Loucy (cell line): ENCODE data around the gene FBLN7.

ENCODE experiments used
- H2AFZ ChIP-seq: fragments of 200-600 bp; sonication (generic); 2 replicates; pipeline ENCODE4 v1.6.0; 2016; ENCODE audit warnings: antibody characterized with exemption, mild to moderate bottlenecking, low read length, moderate library complexity
- H3F3A ChIP-seq: fragments of 200-600 bp; 2 replicates; pipeline ENCODE4 v1.6.0; 2016; ENCODE audit warnings: antibody characterized with exemption, low read depth, mild to moderate bottlenecking
- H3K27me3 ChIP-seq: fragments of 200-600 bp; sonication (generic); 2 replicates; pipeline ENCODE4 v1.6.1; 2014; ENCODE audit warnings: low read length, mild to moderate bottlenecking; ENCODE audit not compliant: insufficient read depth, poor library complexity, severe bottlenecking
- H3K36me3 ChIP-seq: fragments of 200-600 bp; sonication (generic); 2 replicates; pipeline ENCODE4 v1.6.1; 2016; ENCODE audit warnings: low read length; ENCODE audit not compliant: insufficient read depth
- H3K4me1 ChIP-seq: fragments of 200-600 bp; sonication (generic); 2 replicates; pipeline ENCODE4 v1.5.1; 2014; ENCODE audit warnings: low read length, mild to moderate bottlenecking; ENCODE audit not compliant: insufficient read depth, poor library complexity, severe bottlenecking
- H3K4me2 ChIP-seq: fragments of 200-600 bp; sonication (generic); 2 replicates; pipeline ENCODE4 v1.6.0; 2014; ENCODE audit warnings: antibody characterized with exemption, low read length, low read depth, mild to moderate bottlenecking; ENCODE audit not compliant: poor library complexity, severe bottlenecking
- H3K4me3 ChIP-seq: fragments of 200-600 bp; sonication (generic); 2 replicates; pipeline ENCODE4 v1.5.1; 2014; ENCODE audit warnings: low read length, mild to moderate bottlenecking, mixed read lengths; ENCODE audit not compliant: poor library complexity, severe bottlenecking
- H3K79me2 ChIP-seq: fragments of 200-600 bp; sonication (generic); 2 replicates; pipeline ENCODE4 v1.6.1; 2014; ENCODE audit warnings: low read length; ENCODE audit not compliant: insufficient read depth
- H3K9ac ChIP-seq: fragments of 200-600 bp; sonication (generic); 2 replicates; pipeline ENCODE4 v1.6.0; 2014; ENCODE audit warnings: mild to moderate bottlenecking, low read depth, low read length, moderate library complexity; ENCODE audit not compliant: poor library complexity, severe bottlenecking
- H3K9me2 ChIP-seq: fragments of 200-600 bp; sonication (generic); replicated peaks from 2 replicates; pipeline ENCODE4 v1.6.1; 2016; ENCODE audit warnings: low read depth, low read length, mixed read lengths
- H3K9me3 ChIP-seq: fragments of 200-600 bp; sonication (generic); 2 replicates; pipeline ENCODE4 v1.6.1; 2014; ENCODE audit warnings: mild to moderate bottlenecking, antibody characterized with exemption, low read length, low read depth; ENCODE audit not compliant: insufficient read depth
- H4K20me1 ChIP-seq: fragments of 200-600 bp; sonication (generic); 2 replicates; pipeline ENCODE4 v1.6.0; 2014; ENCODE audit warnings: antibody characterized with exemption, low read length, mild to moderate bottlenecking; ENCODE audit not compliant: insufficient read depth, poor library complexity, severe bottlenecking
- CTCF ChIP-seq: fragments of 200-600 bp; sonication (generic); conservative IDR thresholded peaks from 2 replicates; pipeline ENCODE4 v1.5.1; 2014; ENCODE audit warnings: mild to moderate bottlenecking, antibody characterized with exemption, low read length
- EZH2phosphoT487 ChIP-seq: fragments of 200-600 bp; IDR thresholded peaks from 2 replicates; pipeline ENCODE4 v1.6.1; 2018; ENCODE audit warnings: antibody characterized with exemption, mild to moderate bottlenecking, moderate library complexity, borderline replicate concordance

Gene FBLN7

GRCh38 chr2:112160283-112161250, 22.4 kb downstream of the FBLN7 start:
- H3K4me2 ChIP-seq = no peak overlapping the region
- H4K20me1 ChIP-seq = no peaks in the 10 kb centered on the region
- H3K27me3 ChIP-seq = no peaks in the 10 kb centered on the region
- no peak overlapping the region for H3K4me3 ChIP-seq
- H3F3A ChIP-seq = no peaks in the 10 kb centered on the region
- no peak overlapping the region for H2AFZ ChIP-seq
- no peak overlapping the region for H3K9ac ChIP-seq
- H3K79me2 ChIP-seq = no peaks in the 10 kb centered on the region
- peaks cover 9% of the 10 kb centered on the region for H3K4me1 ChIP-seq
- no peak for TF ChIP-seq EZH2phosphoT487
- no peak for TF ChIP-seq CTCF
- H3K9me2 ChIP-seq = no peaks in the 10 kb centered on the region
- no peaks in the 10 kb centered on the region for H3K9me3 ChIP-seq
- H3K36me3 ChIP-seq = no peaks in the 10 kb centered on the region

DNA sequence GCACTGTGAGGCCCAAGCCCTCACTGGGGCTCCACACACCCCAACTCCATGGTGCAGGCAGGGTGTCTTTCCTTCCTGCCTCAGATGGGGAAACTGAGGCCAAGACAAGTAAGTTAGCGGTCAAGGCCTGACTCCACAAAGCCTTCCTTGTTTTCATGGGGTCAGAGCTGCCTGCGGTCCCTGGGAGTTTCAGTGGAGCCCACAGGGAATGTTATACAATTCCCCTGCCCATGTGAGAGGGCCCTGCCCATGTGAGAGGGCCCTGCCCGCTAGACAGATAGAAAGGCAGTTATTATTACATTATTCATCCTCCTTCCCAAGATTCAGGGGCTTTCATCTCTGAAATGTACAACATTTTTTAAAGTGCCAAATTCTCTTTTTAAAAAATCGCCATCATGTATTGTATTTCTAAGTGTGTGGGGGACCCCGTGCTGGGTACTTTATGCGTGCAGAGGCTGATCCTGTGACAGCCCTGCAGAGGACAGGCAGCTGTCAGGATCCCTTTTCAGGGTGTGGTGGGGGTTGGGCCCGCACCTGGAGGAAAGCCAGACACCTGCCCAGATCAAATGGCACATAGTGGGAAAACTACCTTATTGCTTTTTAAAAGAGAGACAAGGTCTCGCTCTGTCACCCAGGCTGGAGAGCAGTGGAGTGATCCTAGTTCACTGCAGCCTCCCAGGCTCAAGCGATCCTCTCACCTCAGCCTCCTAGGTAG, 23.4 kb downstream of the FBLN7 start:
- no peak overlapping the region for H3K9ac ChIP-seq
- no peaks in the 10 kb centered on the region for H3K4me1 ChIP-seq
- H4K20me1 ChIP-seq = no peaks in the 10 kb centered on the region
- no peaks in the 10 kb centered on the region for H3F3A ChIP-seq
- TF ChIP-seq CTCF = no peak
- no peak for TF ChIP-seq EZH2phosphoT487
- no peaks in the 10 kb centered on the region for H3K79me2 ChIP-seq
- H3K9me3 ChIP-seq = no peaks in the 10 kb centered on the region
- no peaks in the 10 kb centered on the region for H3K27me3 ChIP-seq
- H2AFZ ChIP-seq = no peak overlapping the region
- H3K4me2 ChIP-seq = no peak overlapping the region
- H3K4me3 ChIP-seq = no peak overlapping the region
- H3K9me2 ChIP-seq = no peaks in the 10 kb centered on the region
- no peaks in the 10 kb centered on the region for H3K36me3 ChIP-seq

GRCh38 chr2:112162341-112162740, 24.2 kb downstream of the FBLN7 start:
- H3F3A ChIP-seq = no peaks in the 10 kb centered on the region
- H3K36me3 ChIP-seq = no peaks in the 10 kb centered on the region
- no peak overlapping the region for H3K4me2 ChIP-seq
- no peaks in the 10 kb centered on the region for H3K79me2 ChIP-seq
- TF ChIP-seq CTCF = no peak
- no peak for TF ChIP-seq EZH2phosphoT487
- no peaks in the 10 kb centered on the region for H3K9me3 ChIP-seq
- H3K4me3 ChIP-seq = no peak overlapping the region
- no peak overlapping the region for H2AFZ ChIP-seq
- no peaks in the 10 kb centered on the region for H3K27me3 ChIP-seq
- no peak overlapping the region for H3K9ac ChIP-seq
- H4K20me1 ChIP-seq = no peaks in the 10 kb centered on the region
- no peaks in the 10 kb centered on the region for H3K9me2 ChIP-seq
- H3K4me1 ChIP-seq = no peaks in the 10 kb centered on the region
